Measurements from ENCODE around the gene CNTNAP2.

CNTNAP2 gene

GRCh38 chr7:146740039-146740438, 623.4 kb downstream of the CNTNAP2 start:
- DNase-seq (ENCODE audit: low read depth in 1 of 2, low spot score in 1 of 2) = no peak

- DNase-seq (ENCODE audit: low read depth in 1 of 2, low spot score in 1 of 2) = no peak
Measured at GRCh38 chr7:146741911-146742310, 625.3 kb downstream of the CNTNAP2 start.

GRCh38 chr7:146754385-146754784, 637.8 kb downstream of the CNTNAP2 start:
- no peak for DNase-seq (ENCODE audit: low read depth in 1 of 2, low spot score in 1 of 2)

- DNase-seq (ENCODE audit: low read depth in 1 of 2, low spot score in 1 of 2) = no peak
Measured at GRCh38 chr7:146755585-146755984, 639.0 kb downstream of the CNTNAP2 start.

- no peak for DNase-seq (ENCODE audit: low read depth in 1 of 2, low spot score in 1 of 2)
Measured at GRCh38 chr7:146764458-146764857, 647.9 kb downstream of the CNTNAP2 start.

GRCh38 chr7:146768957-146769356, 652.4 kb downstream of the CNTNAP2 start:
- no peak for DNase-seq (ENCODE audit: low read depth in 1 of 2, low spot score in 1 of 2)

GRCh38 chr7:146772601-146773000, 656.0 kb downstream of the CNTNAP2 start:
- no peak for DNase-seq (ENCODE audit: low read depth in 1 of 2, low spot score in 1 of 2)

- DNase-seq (ENCODE audit: low read depth in 1 of 2, low spot score in 1 of 2) = no peak
Measured at GRCh38 chr7:146773506-146773905, 656.9 kb downstream of the CNTNAP2 start.

GRCh38 chr7:146781352-146782116, 664.9 kb downstream of the CNTNAP2 start:
- no peak for DNase-seq (ENCODE audit: low read depth in 1 of 2, low spot score in 1 of 2)

- DNase-seq (ENCODE audit: low read depth in 1 of 2, low spot score in 1 of 2) = no peak
Measured at GRCh38 chr7:146787266-146787665, 670.7 kb downstream of the CNTNAP2 start.

- no peak for DNase-seq (ENCODE audit: low read depth in 1 of 2, low spot score in 1 of 2)
Measured at GRCh38 chr7:146788008-146788407, 671.4 kb downstream of the CNTNAP2 start.

- DNase-seq (ENCODE audit: low read depth in 1 of 2, low spot score in 1 of 2) = no peak
Measured at GRCh38 chr7:146791344-146792285, 675.0 kb downstream of the CNTNAP2 start.

- no peak for DNase-seq (ENCODE audit: low read depth in 1 of 2, low spot score in 1 of 2)
Measured at GRCh38 chr7:146804620-146805019, 688.0 kb downstream of the CNTNAP2 start.

- no peak for DNase-seq (ENCODE audit: low read depth in 1 of 2, low spot score in 1 of 2)
Measured at GRCh38 chr7:146805082-146805481, 688.5 kb downstream of the CNTNAP2 start.

GRCh38 chr7:146826329-146826728, 709.7 kb downstream of the CNTNAP2 start:
- DNase-seq (ENCODE audit: low read depth in 1 of 2, low spot score in 1 of 2) = no peak

GRCh38 chr7:146830686-146831085, 714.1 kb downstream of the CNTNAP2 start:
- DNase-seq (ENCODE audit: low read depth in 1 of 2, low spot score in 1 of 2) = no peak

- no peak for DNase-seq (ENCODE audit: low read depth in 1 of 2, low spot score in 1 of 2)
Measured at GRCh38 chr7:146831875-146832274, 715.3 kb downstream of the CNTNAP2 start.

GRCh38 chr7:146844405-146844804, 727.8 kb downstream of the CNTNAP2 start:
- no peak for DNase-seq (ENCODE audit: low read depth in 1 of 2, low spot score in 1 of 2)

GRCh38 chr7:146858690-146859089, 742.1 kb downstream of the CNTNAP2 start:
- DNase-seq (ENCODE audit: low read depth in 1 of 2, low spot score in 1 of 2) = no peak

GRCh38 chr7:146861701-146862100, 745.1 kb downstream of the CNTNAP2 start:
- no peak for DNase-seq (ENCODE audit: low read depth in 1 of 2, low spot score in 1 of 2)

GRCh38 chr7:146862415-146862814, 745.8 kb downstream of the CNTNAP2 start:
- DNase-seq (ENCODE audit: low read depth in 1 of 2, low spot score in 1 of 2) = no peak

- no peak for DNase-seq (ENCODE audit: low read depth in 1 of 2, low spot score in 1 of 2)
Measured at GRCh38 chr7:146864644-146865043, 748.0 kb downstream of the CNTNAP2 start.

All from stimulated activated CD4-positive, alpha-beta T cell treated with anti-CD3 and anti-CD28 coated beads, Interleukin-15, amount 100 ng/mL, for 1 hour (primary cell).